ENCODE results near the gene SNTG2. TPM values are rescaled to one million over a fixed set of nuclear protein-coding genes. Genes with fewer than 3 reads are reported as not detected.
"Not testable (repeated sequence)": the region's sequence is repeated elsewhere in the genome, so short reads cannot be mapped to it uniquely, and the experiment has no call there.

SNTG2 gene
- total RNA-seq, 2 experiments from 2014 or later: 2.9 to 3.5 TPM

DNA sequence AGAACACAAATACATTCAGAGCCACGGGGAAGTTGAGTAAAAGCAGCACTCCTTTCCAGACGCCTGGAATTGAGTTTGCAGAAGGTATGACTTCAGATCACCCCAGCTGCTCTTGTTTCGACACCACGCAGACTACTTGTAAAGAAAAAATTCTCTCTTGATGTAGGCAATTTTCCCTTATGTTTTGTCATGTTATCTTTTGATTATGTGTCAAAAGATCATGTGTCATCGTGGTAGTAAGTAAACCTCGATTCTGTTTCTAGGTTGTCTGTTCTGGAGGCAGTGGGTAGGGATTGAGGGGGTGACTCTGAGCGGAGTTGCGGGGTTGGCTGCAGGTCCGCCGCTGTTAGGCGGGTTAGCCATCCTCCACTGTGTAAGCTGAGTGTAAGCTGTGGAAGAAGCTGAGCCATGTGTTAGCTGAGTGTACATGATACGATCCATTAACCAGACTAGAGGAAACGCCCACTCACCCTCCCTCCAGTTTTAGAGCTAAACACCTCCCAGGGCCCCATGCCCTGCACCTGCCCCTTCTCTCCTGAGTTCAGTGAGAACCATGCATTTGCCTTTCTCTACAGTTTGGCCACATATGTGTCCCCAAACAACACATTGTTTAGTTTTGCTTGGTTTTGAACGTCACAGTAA is 181.8 kb downstream of the SNTG2 start:
- DNase-seq (no peak), ATAC-seq (ENCODE audit: low read depth) (no peak)
- peaks cover 3% of the 10 kb centered on the region for H3K9me3 Mint-ChIP-seq
- no peak overlapping the region for H3K27ac Mint-ChIP-seq
- H3K36me3 Mint-ChIP-seq: peaks cover 5% of the 10 kb centered on the region
- no peaks in the 10 kb centered on the region for H3K27me3 Mint-ChIP-seq
- POLR2A ChIA-PET: no interaction called here
- H3K4me3 Mint-ChIP-seq: no peak overlapping the region
- H3K4me1 Mint-ChIP-seq: peaks cover 8% of the 10 kb centered on the region

- DNase-seq, POLR2A ChIA-PET: not testable (repeated sequence)
- H3K4me3 Mint-ChIP-seq: peak overlapping the region; percentile 28
Measured at GRCh38 chr2:1133896-1134295, 183.2 kb downstream of the SNTG2 start.

DNA sequence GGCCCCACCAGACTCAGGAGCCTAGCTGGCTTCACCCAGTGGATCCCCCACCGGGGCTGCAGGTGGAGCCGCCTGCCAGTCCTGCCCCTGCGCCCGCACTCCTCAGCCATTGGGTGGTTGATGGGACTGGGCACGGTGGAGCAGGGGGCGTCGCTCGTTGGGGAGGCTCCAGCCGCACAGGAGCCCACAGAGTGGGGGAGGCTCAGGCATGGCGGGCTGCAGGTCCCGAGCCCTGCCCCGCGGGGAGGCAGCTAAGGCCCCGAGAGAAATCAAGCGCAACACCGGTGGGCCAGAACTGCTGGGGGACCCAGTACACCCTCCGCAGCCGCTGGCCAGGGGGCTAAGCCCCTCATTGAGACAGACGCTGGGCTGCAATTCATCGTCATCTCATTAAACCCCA is 184.0 kb downstream of the SNTG2 start:
- Mint-ChIP-seq H3K4me1 (peaks cover 8% of the 10 kb centered on the region), H3K9me3 (peaks cover 3% of the 10 kb centered on the region), H3K36me3 (peaks cover 5% of the 10 kb centered on the region), H3K27me3 (no peaks in the 10 kb centered on the region), H3K4me3 (no peak overlapping the region), H3K27ac (no peak overlapping the region)
- DNase-seq (no peak), ATAC-seq (ENCODE audit: low read depth) (no peak)
- POLR2A ChIA-PET: no interaction called here

More at GRCh38 chr2:1133896-1134295, 183.2 kb downstream of the SNTG2 start:
- not testable (repeated sequence) for ATAC-seq (ENCODE audit: low read depth); H3K27ac Mint-ChIP-seq; H3K9me3 Mint-ChIP-seq; H3K27me3 Mint-ChIP-seq; H3K36me3 Mint-ChIP-seq; H3K4me1 Mint-ChIP-seq

DNA sequence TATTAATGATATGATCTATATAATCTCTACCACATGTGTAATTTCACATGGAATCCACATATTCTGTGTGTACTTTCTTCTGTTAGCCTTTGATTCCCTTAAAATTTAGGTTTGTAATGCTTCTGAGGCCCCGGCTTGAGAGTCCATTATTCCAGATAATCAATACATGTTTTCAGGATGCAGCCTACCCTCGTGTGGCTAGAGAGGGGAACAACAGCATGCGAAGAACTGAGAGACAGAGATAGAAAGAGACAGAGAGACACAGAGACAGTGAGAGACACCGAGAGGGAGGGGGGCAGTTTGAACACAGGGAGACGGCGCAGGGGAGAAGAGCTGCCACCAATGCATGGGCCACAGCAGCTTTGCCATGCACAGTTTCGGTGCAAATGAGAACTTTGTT is 185.4 kb downstream of the SNTG2 start:
- H3K27ac Mint-ChIP-seq: no peak overlapping the region
- DNase-seq: no peak
- no peak overlapping the region for H3K4me3 Mint-ChIP-seq
- H3K36me3 Mint-ChIP-seq: peaks cover 5% of the 10 kb centered on the region
- no peak for ATAC-seq (ENCODE audit: low read depth)
- peaks cover 12% of the 10 kb centered on the region for H3K4me1 Mint-ChIP-seq
- peaks cover 3% of the 10 kb centered on the region for H3K9me3 Mint-ChIP-seq
- POLR2A ChIA-PET: no interaction called here
- H3K27me3 Mint-ChIP-seq: no peaks in the 10 kb centered on the region

DNA sequence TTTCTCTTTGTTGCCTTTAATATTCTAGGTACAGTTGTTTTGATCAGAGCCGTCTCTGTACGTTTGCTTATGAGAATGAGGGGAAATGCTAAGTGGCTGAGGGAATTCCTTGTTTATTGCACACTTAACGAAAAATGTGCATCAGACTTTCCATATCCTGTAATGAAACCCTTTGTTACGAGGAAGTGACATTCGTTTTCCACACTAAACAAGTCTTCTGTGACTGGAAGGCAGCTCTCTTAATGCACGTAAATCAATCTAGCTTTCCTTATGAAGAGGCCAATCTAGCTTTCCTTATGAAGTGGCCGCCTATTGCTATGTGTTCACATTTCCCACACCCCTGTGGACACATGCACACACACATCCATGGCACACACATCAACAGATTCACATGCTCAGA is 186.2 kb downstream of the SNTG2 start:
- DNase-seq (no peak), ATAC-seq (ENCODE audit: low read depth) (no peak)
- peaks cover 12% of the 10 kb centered on the region for H3K4me1 Mint-ChIP-seq
- H3K36me3 Mint-ChIP-seq: peaks cover 5% of the 10 kb centered on the region
- POLR2A ChIA-PET: no interaction called here
- H3K27me3 Mint-ChIP-seq: no peaks in the 10 kb centered on the region
- no peak overlapping the region for H3K4me3 Mint-ChIP-seq
- H3K9me3 Mint-ChIP-seq: peaks cover 3% of the 10 kb centered on the region
- no peak overlapping the region for H3K27ac Mint-ChIP-seq

- H3K27ac Mint-ChIP-seq: no peak overlapping the region
Measured at GRCh38 chr2:1137264-1137663, 186.6 kb downstream of the SNTG2 start.

GRCh38 chr2:1137913-1138391 is 187.3 kb downstream of the SNTG2 start:
- peaks cover 12% of the 10 kb centered on the region for H3K4me1 Mint-ChIP-seq
- H3K9me3 Mint-ChIP-seq: peaks cover 3% of the 10 kb centered on the region
- DNase-seq: no peak
- H3K27me3 Mint-ChIP-seq: no peaks in the 10 kb centered on the region
- POLR2A ChIA-PET: no interaction called here
- peaks cover 4% of the 10 kb centered on the region for H3K36me3 Mint-ChIP-seq
- no peak for ATAC-seq (ENCODE audit: low read depth)
- H3K4me3 Mint-ChIP-seq: no peak overlapping the region
- no peak overlapping the region for H3K27ac Mint-ChIP-seq

More at GRCh38 chr2:1137264-1137663, 186.6 kb downstream of the SNTG2 start:
- POLR2A ChIA-PET: no interaction called here
- DNase-seq (no peak), ATAC-seq (ENCODE audit: low read depth) (no peak)
- Mint-ChIP-seq H3K9me3 (peaks cover 3% of the 10 kb centered on the region), H3K36me3 (peaks cover 5% of the 10 kb centered on the region), H3K4me1 (peaks cover 12% of the 10 kb centered on the region), H3K4me3 (no peak overlapping the region), H3K27me3 (no peaks in the 10 kb centered on the region)

DNA sequence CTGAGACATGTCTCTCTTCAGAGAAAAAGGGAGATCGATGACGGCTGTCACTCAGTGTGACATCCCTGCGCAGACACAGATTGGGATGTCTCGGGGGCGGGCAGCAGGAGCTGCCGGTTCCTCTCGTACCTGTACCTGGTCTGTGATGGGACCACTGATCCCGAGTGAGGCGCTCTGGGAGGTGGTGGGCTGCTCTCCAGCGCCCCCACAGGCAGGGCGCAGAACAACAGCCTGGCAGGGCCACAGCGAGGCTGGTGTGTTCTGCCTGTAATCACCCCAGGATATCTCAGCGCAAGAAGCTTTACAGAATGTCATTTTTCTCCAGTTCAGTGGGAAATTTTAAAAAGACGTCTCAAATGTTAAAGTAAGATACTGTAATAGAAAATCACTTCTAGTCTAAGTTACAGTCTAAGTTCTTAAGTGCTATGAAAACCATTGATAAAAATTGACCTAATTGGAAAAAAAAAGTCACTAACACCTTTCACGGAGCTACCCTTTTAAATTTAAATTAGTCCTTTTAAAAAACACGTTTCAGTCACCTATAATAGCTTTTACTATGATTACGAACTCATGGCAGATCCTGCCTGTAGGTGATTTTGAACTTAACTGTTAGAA is 189.8 kb downstream of the SNTG2 start:
- ATAC-seq (ENCODE audit: low read depth) (peak; percentile 78), DNase-seq (peak; percentile 76)
- peaks cover 6% of the 10 kb centered on the region for H3K9me3 Mint-ChIP-seq
- POLR2A ChIA-PET: no interaction called here
- H3K27ac Mint-ChIP-seq: no peak overlapping the region
- H3K27me3 Mint-ChIP-seq: no peaks in the 10 kb centered on the region
- peaks cover 6% of the 10 kb centered on the region for H3K36me3 Mint-ChIP-seq
- H3K4me3 Mint-ChIP-seq: no peak overlapping the region
- H3K4me1 Mint-ChIP-seq: peaks cover 8% of the 10 kb centered on the region

GRCh38 chr2:1141079-1141478 is 190.4 kb downstream of the SNTG2 start:
- no peak for ATAC-seq (ENCODE audit: low read depth)
- POLR2A ChIA-PET: no interaction called here

DNA sequence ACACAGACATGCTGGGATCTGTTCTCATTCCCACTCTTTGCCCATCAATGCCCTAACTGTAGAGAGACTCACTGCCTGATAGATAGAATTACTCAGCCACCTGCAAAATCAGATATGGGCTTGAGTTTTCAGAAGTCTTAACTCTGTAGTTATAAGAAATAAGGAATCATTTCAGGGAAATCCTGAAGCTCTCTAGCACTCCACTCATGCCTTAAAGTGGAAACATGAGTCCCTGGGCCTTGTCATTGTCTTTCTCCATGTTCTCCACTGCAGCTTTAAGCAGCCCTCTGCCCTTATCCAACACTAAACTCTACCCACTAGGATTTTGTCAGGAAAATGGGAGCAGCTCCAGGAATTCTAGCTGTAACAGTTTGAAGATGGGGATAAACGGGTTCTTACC is 192.5 kb downstream of the SNTG2 start:
- POLR2A ChIA-PET: no interaction called here
- no peak overlapping the region for H3K27ac Mint-ChIP-seq
- H3K9me3 Mint-ChIP-seq: peaks cover 6% of the 10 kb centered on the region

More at GRCh38 chr2:1141079-1141478, 190.4 kb downstream of the SNTG2 start:
- H3K9me3 Mint-ChIP-seq: peaks cover 6% of the 10 kb centered on the region
- H3K4me3 Mint-ChIP-seq: no peak overlapping the region
- no peak overlapping the region for H3K27ac Mint-ChIP-seq
- H3K4me1 Mint-ChIP-seq: peaks cover 8% of the 10 kb centered on the region
- peaks cover 6% of the 10 kb centered on the region for H3K36me3 Mint-ChIP-seq
- DNase-seq: no peak
- H3K27me3 Mint-ChIP-seq: no peaks in the 10 kb centered on the region

GRCh38 chr2:1147873-1148612 is 197.4 kb downstream of the SNTG2 start:
- Mint-ChIP-seq H3K4me1 (peaks cover 2% of the 10 kb centered on the region), H3K27ac (no peak overlapping the region), H3K36me3 (peaks cover 6% of the 10 kb centered on the region), H3K27me3 (no peaks in the 10 kb centered on the region), H3K9me3 (peaks cover 6% of the 10 kb centered on the region), H3K4me3 (no peak overlapping the region)
- POLR2A ChIA-PET: no interaction called here
- DNase-seq: no peak
- ATAC-seq (ENCODE audit: low read depth): no peak

More for the DNA sequence above, 192.5 kb downstream of the SNTG2 start:
- Mint-ChIP-seq H3K36me3 (peaks cover 6% of the 10 kb centered on the region), H3K4me1 (peaks cover 8% of the 10 kb centered on the region), H3K27me3 (no peaks in the 10 kb centered on the region), H3K4me3 (no peak overlapping the region)
- DNase-seq (no peak), ATAC-seq (ENCODE audit: low read depth) (no peak)

GRCh38 chr2:1150724-1151511 is 200.3 kb downstream of the SNTG2 start:
- POLR2A ChIA-PET: no interaction called here
- Mint-ChIP-seq H3K27me3 (no peaks in the 10 kb centered on the region), H3K27ac (no peak overlapping the region), H3K4me1 (peaks cover 2% of the 10 kb centered on the region), H3K36me3 (no peaks in the 10 kb centered on the region), H3K4me3 (no peak overlapping the region), H3K9me3 (no peaks in the 10 kb centered on the region)
- ATAC-seq (ENCODE audit: low read depth) (no peak), DNase-seq (no peak)

- ATAC-seq (ENCODE audit: low read depth): no peak
- DNase-seq: no peak
- POLR2A ChIA-PET: no interaction called here
- Mint-ChIP-seq H3K4me3 (no peak overlapping the region), H3K4me1 (peaks cover 2% of the 10 kb centered on the region), H3K36me3 (no peaks in the 10 kb centered on the region), H3K27me3 (no peaks in the 10 kb centered on the region), H3K27ac (no peak overlapping the region), H3K9me3 (no peaks in the 10 kb centered on the region)
Measured at GRCh38 chr2:1152375-1152774, 201.7 kb downstream of the SNTG2 start.
